MM.1S (cell line): Measurements from ENCODE around the gene SOX21.

Source experiments
- DNase-seq: peaks from one replicate; pipeline ENCODE4 v3.0.0-alpha.2; 2015
- H2AFZ ChIP-seq: fragments of 300-600 bp; sonication (generic); 2 replicates; pipeline ENCODE4 v1.6.0; 2016; ENCODE audit warnings: antibody characterized with exemption, low read length
- H3F3A ChIP-seq: fragments of 300-600 bp; sonication (generic); 2 replicates; pipeline ENCODE4 v1.6.1; 2016; ENCODE audit warnings: mild to moderate bottlenecking, antibody characterized with exemption, low read length, moderate library complexity, mixed read lengths; ENCODE audit not compliant: insufficient read depth
- H3K27ac ChIP-seq: fragments of 300-600 bp; sonication (generic); 2 replicates; pipeline ENCODE4 v1.5.1; 2016; ENCODE audit warnings: mild to moderate bottlenecking, low read length
- H3K27me3 ChIP-seq: fragments of 300-600 bp; sonication (generic); replicated peaks from 2 replicates; pipeline ENCODE4 v1.6.0; 2016; ENCODE audit warnings: low read length; ENCODE audit not compliant: insufficient read depth
- H3K36me3 ChIP-seq: fragments of 300-600 bp; sonication (generic); replicated peaks from 2 replicates; pipeline ENCODE4 v1.6.1; 2016; ENCODE audit warnings: mild to moderate bottlenecking, low read length, mixed read lengths; ENCODE audit not compliant: insufficient read depth
- H3K4me1 ChIP-seq: fragments of 300-600 bp; sonication (generic); 2 replicates; pipeline ENCODE4 v1.6.1; 2016; ENCODE audit warnings: low read length, mixed read lengths
- H3K4me2 ChIP-seq: fragments of 300-600 bp; sonication (generic); 2 replicates; pipeline ENCODE4 v1.6.0; 2016; ENCODE audit warnings: low read depth, low read length
- H3K4me3 ChIP-seq: fragments of 300-600 bp; sonication (generic); 2 replicates; pipeline ENCODE4 v1.5.1; 2016; ENCODE audit warnings: low read length, mixed read lengths
- H3K79me2 ChIP-seq: fragments of 300-600 bp; sonication (generic); 2 replicates; pipeline ENCODE4 v1.6.1; 2016; ENCODE audit warnings: mixed run types, low read length, mixed read lengths
- H3K9ac ChIP-seq: fragments of 300-600 bp; sonication (generic); 2 replicates; pipeline ENCODE4 v1.6.1; 2016; ENCODE audit warnings: low read length, mixed read lengths
- H3K9me2 ChIP-seq: fragments of 300-600 bp; sonication (generic); replicated peaks from 2 replicates; pipeline ENCODE4 v1.6.1; 2016; ENCODE audit warnings: mild to moderate bottlenecking, low read length, mixed read lengths; ENCODE audit not compliant: insufficient read depth
- H3K9me3 ChIP-seq: fragments of 300-600 bp; sonication (generic); replicated peaks from 2 replicates; pipeline ENCODE4 v1.6.1; 2016; ENCODE audit warnings: mild to moderate bottlenecking, low read length, mixed read lengths; ENCODE audit not compliant: insufficient read depth
- H4K20me1 ChIP-seq: fragments of 300-600 bp; sonication (generic); 2 replicates; pipeline ENCODE4 v1.6.1; 2016; ENCODE audit warnings: mild to moderate bottlenecking, low read length, moderate library complexity, mixed read lengths; ENCODE audit not compliant: insufficient read depth
- EZH2 ChIP-seq: fragments of 300-600 bp; sonication (generic); optimal IDR thresholded peaks from 2 replicates; pipeline ENCODE3; 2017; ENCODE audit warnings: low read depth, mild to moderate bottlenecking, antibody characterized with exemption, low read length, mixed read lengths
- EZH2phosphoT487 ChIP-seq: fragments of 300-600 bp; sonication (generic); IDR thresholded peaks from 2 replicates; pipeline ENCODE4 v1.6.1; 2018; ENCODE audit warnings: antibody characterized with exemption, low read length
- TF ChIP-seq, protein P1 (sequence below): fragments of 300-600 bp; sonication (generic); IDR thresholded peaks from 2 replicates; pipeline ENCODE4 v1.5.1; 2016; ENCODE audit warnings: antibody characterized with exemption, low read length, mixed read lengths

The SOX21 gene

GRCh38 chr13:94706101-94706842, 6.1 kb downstream of the SOX21 start:
- Histone ChIP-seq H3K9ac (no peak overlapping the region), H3K4me2 (no peak overlapping the region), H3K27ac (no peak overlapping the region), H2AFZ (no peak overlapping the region), H3K79me2 (no peaks in the 10 kb centered on the region), H3K4me1 (no peaks in the 10 kb centered on the region), H4K20me1 (no peaks in the 10 kb centered on the region), H3K9me2 (no peaks in the 10 kb centered on the region), H3K4me3 (no peak overlapping the region), H3K9me3 (no peaks in the 10 kb centered on the region), H3K27me3 (no peaks in the 10 kb centered on the region; the same call in 1 of the 2 replicates), H3F3A (no peaks in the 10 kb centered on the region), H3K36me3 (no peaks in the 10 kb centered on the region)
- DNase-seq: no peak
- TF ChIP-seq EZH2: no peak
- no peak for TF ChIP-seq EZH2phosphoT487
- TF ChIP-seq, protein P1, sequence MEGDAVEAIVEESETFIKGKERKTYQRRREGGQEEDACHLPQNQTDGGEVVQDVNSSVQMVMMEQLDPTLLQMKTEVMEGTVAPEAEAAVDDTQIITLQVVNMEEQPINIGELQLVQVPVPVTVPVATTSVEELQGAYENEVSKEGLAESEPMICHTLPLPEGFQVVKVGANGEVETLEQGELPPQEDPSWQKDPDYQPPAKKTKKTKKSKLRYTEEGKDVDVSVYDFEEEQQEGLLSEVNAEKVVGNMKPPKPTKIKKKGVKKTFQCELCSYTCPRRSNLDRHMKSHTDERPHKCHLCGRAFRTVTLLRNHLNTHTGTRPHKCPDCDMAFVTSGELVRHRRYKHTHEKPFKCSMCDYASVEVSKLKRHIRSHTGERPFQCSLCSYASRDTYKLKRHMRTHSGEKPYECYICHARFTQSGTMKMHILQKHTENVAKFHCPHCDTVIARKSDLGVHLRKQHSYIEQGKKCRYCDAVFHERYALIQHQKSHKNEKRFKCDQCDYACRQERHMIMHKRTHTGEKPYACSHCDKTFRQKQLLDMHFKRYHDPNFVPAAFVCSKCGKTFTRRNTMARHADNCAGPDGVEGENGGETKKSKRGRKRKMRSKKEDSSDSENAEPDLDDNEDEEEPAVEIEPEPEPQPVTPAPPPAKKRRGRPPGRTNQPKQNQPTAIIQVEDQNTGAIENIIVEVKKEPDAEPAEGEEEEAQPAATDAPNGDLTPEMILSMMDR: no peak

GRCh38 chr13:94705081-94706030, 7.0 kb downstream of the SOX21 start:
- no peak overlapping the region for H3K27ac ChIP-seq
- no peak for DNase-seq
- H3K36me3 ChIP-seq: no peaks in the 10 kb centered on the region
- no peaks in the 10 kb centered on the region; the same call in 1 of the 2 replicates for H3K27me3 ChIP-seq
- H3K4me2 ChIP-seq: no peak overlapping the region
- no peaks in the 10 kb centered on the region for H3K9me2 ChIP-seq
- H3F3A ChIP-seq: no peaks in the 10 kb centered on the region
- H3K9me3 ChIP-seq: no peaks in the 10 kb centered on the region
- H4K20me1 ChIP-seq: no peaks in the 10 kb centered on the region
- H3K9ac ChIP-seq: no peak overlapping the region
- H3K4me3 ChIP-seq: no peak overlapping the region
- H2AFZ ChIP-seq: no peak overlapping the region
- H3K79me2 ChIP-seq: no peaks in the 10 kb centered on the region
- TF ChIP-seq, protein P1: no peak
- no peak for TF ChIP-seq EZH2phosphoT487
- TF ChIP-seq EZH2: no peak
- no peaks in the 10 kb centered on the region for H3K4me1 ChIP-seq

GRCh38 chr13:94704377-94705080, 7.8 kb downstream of the SOX21 start:
- Histone ChIP-seq H2AFZ (no peak overlapping the region), H3K36me3 (no peaks in the 10 kb centered on the region), H3K9ac (no peak overlapping the region), H3F3A (no peaks in the 10 kb centered on the region), H3K79me2 (no peaks in the 10 kb centered on the region), H3K4me1 (no peaks in the 10 kb centered on the region), H4K20me1 (no peaks in the 10 kb centered on the region), H3K4me3 (no peak overlapping the region), H3K9me2 (no peaks in the 10 kb centered on the region), H3K27me3 (no peaks in the 10 kb centered on the region; the same call in 1 of the 2 replicates), H3K27ac (no peak overlapping the region), H3K9me3 (no peaks in the 10 kb centered on the region), H3K4me2 (no peak overlapping the region)
- no peak for DNase-seq
- no peak for TF ChIP-seq EZH2
- TF ChIP-seq, protein P1: no peak
- no peak for TF ChIP-seq EZH2phosphoT487
